Measurements from ENCODE around the gene TMEM184C. TPM values are rescaled to one million over a fixed set of nuclear protein-coding genes. Genes with fewer than 3 reads are reported as not detected.

The TMEM184C gene
- total RNA-seq, 1 experiment from 2014 or later, result 43.7 TPM

GRCh38 chr4:147587041-147587440 lies 30.2 kb upstream of the TMEM184C start:
- ChIA-PET CTCF (interaction anchor here (1.0 to 1.3 kb wide), 2 partner anchors 180 to 280 kb away, joined by 3 to 4 read pairs; no protein-coding TSS in a partner anchor), POLR2A (no interaction called here)
- DNase-seq (ENCODE audit: low spot score) (no peak), ATAC-seq (no peak)
- no peaks in the 10 kb centered on the region for H3K27me3 Mint-ChIP-seq (ENCODE audit: low read depth)
- TF ChIP-seq CDX4 (CRISPR knock-in tag; IDR thresholded peaks at IDR 0.05; ENCODE audit: borderline replicate concordance), result no peak
- TF ChIP-seq, protein P1, sequence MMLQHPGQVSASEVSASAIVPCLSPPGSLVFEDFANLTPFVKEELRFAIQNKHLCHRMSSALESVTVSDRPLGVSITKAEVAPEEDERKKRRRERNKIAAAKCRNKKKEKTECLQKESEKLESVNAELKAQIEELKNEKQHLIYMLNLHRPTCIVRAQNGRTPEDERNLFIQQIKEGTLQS (CRISPR knock-in tag; conservative IDR thresholded peaks at IDR 0.05), result no peak
- no peak for TF ChIP-seq FOXJ3 (CRISPR knock-in tag; IDR thresholded peaks at IDR 0.05; ENCODE audit: borderline replicate concordance)
- no peak for TF ChIP-seq ZNF232 (CRISPR knock-in tag; IDR thresholded peaks at IDR 0.05)
- no peak for TF ChIP-seq NFE2L1 (CRISPR knock-in tag; IDR thresholded peaks at IDR 0.05)
- TF ChIP-seq CREM (CRISPR knock-in tag; IDR thresholded peaks at IDR 0.05), result no peak
- TF ChIP-seq TP53 (CRISPR knock-in tag; IDR thresholded peaks at IDR 0.05), result no peak
- TF ChIP-seq ZNF396 (CRISPR knock-in tag; IDR thresholded peaks at IDR 0.05; ENCODE audit: borderline replicate concordance), result no peak
- no peak for TF ChIP-seq ZNF138 (CRISPR knock-in tag; conservative IDR thresholded peaks at IDR 0.05)
- no peak for TF ChIP-seq MYBL2 (CRISPR knock-in tag; IDR thresholded peaks at IDR 0.05)
- TF ChIP-seq NFYB (CRISPR knock-in tag; conservative IDR thresholded peaks at IDR 0.05; ENCODE audit: low read depth), result no peak
- no peak for TF ChIP-seq MXD4 (CRISPR knock-in tag; IDR thresholded peaks at IDR 0.05; ENCODE audit: borderline replicate concordance)
- no peak for TF ChIP-seq AR (CRISPR knock-in tag; IDR thresholded peaks at IDR 0.05)
- H3K4me1 Mint-ChIP-seq, result peaks cover 23% of the 10 kb centered on the region
- peaks cover 20% of the 10 kb centered on the region for H3K9me3 Mint-ChIP-seq
- H3K36me3 Mint-ChIP-seq, result peaks cover 17% of the 10 kb centered on the region
- no peak overlapping the region for H3K4me3 Mint-ChIP-seq
- H3K27ac Mint-ChIP-seq, result no peak overlapping the region

- DNase-seq (ENCODE audit: low spot score) (no peak), ATAC-seq (peak; percentile 27; the same call in 1 of the 2 replicates)
- H3K4me3 Mint-ChIP-seq, result no peak overlapping the region
- CTCF ChIA-PET, result interaction anchor here (0.7 to 3.2 kb wide), 14 partner anchors 28 to 570 kb away, joined by 3 to 40 read pairs (median 8); partner anchors contain the start of genes EDNRA and TMEM184C
- H3K4me1 Mint-ChIP-seq, result peaks cover 23% of the 10 kb centered on the region
- POLR2A ChIA-PET, result no interaction called here
- no peak for TF ChIP-seq GABPB1 (CRISPR knock-in tag; IDR thresholded peaks at IDR 0.05)
- no peak for TF ChIP-seq ZNF532 (CRISPR knock-in tag; IDR thresholded peaks at IDR 0.05; ENCODE audit: borderline replicate concordance)
- TF ChIP-seq, protein P2, sequence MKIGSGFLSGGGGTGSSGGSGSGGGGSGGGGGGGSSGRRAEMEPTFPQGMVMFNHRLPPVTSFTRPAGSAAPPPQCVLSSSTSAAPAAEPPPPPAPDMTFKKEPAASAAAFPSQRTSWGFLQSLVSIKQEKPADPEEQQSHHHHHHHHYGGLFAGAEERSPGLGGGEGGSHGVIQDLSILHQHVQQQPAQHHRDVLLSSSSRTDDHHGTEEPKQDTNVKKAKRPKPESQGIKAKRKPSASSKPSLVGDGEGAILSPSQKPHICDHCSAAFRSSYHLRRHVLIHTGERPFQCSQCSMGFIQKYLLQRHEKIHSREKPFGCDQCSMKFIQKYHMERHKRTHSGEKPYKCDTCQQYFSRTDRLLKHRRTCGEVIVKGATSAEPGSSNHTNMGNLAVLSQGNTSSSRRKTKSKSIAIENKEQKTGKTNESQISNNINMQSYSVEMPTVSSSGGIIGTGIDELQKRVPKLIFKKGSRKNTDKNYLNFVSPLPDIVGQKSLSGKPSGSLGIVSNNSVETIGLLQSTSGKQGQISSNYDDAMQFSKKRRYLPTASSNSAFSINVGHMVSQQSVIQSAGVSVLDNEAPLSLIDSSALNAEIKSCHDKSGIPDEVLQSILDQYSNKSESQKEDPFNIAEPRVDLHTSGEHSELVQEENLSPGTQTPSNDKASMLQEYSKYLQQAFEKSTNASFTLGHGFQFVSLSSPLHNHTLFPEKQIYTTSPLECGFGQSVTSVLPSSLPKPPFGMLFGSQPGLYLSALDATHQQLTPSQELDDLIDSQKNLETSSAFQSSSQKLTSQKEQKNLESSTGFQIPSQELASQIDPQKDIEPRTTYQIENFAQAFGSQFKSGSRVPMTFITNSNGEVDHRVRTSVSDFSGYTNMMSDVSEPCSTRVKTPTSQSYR (CRISPR knock-in tag; IDR thresholded peaks at IDR 0.05), result no peak
- TF ChIP-seq ZNF671 (CRISPR knock-in tag; IDR thresholded peaks at IDR 0.05), result no peak
- TF ChIP-seq SP1 (CRISPR knock-in tag; conservative IDR thresholded peaks at IDR 0.05), result no peak
- TF ChIP-seq FOXJ3 (CRISPR knock-in tag; IDR thresholded peaks at IDR 0.05; ENCODE audit: borderline replicate concordance), result no peak
- TF ChIP-seq SOX15 (CRISPR knock-in tag; IDR thresholded peaks at IDR 0.05), result no peak
- TF ChIP-seq ZNF396 (CRISPR knock-in tag; IDR thresholded peaks at IDR 0.05; ENCODE audit: borderline replicate concordance), result no peak
- no peak for TF ChIP-seq PRRX2 (CRISPR knock-in tag; IDR thresholded peaks at IDR 0.05)
- no peak for TF ChIP-seq ZNF317 (CRISPR knock-in tag; IDR thresholded peaks at IDR 0.05; ENCODE audit: borderline replicate concordance, low read depth)
- no peak for TF ChIP-seq IRF2 (CRISPR knock-in tag; IDR thresholded peaks at IDR 0.05; ENCODE audit: borderline replicate concordance, low read depth)
- no peak for TF ChIP-seq ZNF121 (CRISPR knock-in tag; IDR thresholded peaks at IDR 0.05)
- H3K27ac Mint-ChIP-seq, result no peak overlapping the region
- peaks cover 10% of the 10 kb centered on the region for H3K36me3 Mint-ChIP-seq
- peaks cover 20% of the 10 kb centered on the region for H3K9me3 Mint-ChIP-seq
- H3K27me3 Mint-ChIP-seq (ENCODE audit: low read depth), result no peaks in the 10 kb centered on the region
These were observed 27.6 kb upstream of the TMEM184C start for GRCh38 chr4:147589586-147589985.

Data from WTC11 (cell line).